HUES64 (cell line): ENCODE results near the gene DENND10. TPM values are rescaled to one million over a fixed set of nuclear protein-coding genes. Genes with fewer than 3 reads are reported as not detected.

ENCODE experiments used
- H3K27ac ChIP-seq: 2 replicates; pipeline ENCODE4 v1.7.0; 2013; ENCODE audit warnings: low read depth, low read length, inconsistent platforms
- H3K27me3 ChIP-seq: 2 replicates; pipeline ENCODE4 v1.6.1; 2013; ENCODE audit warnings: mild to moderate bottlenecking, low read length; ENCODE audit not compliant: insufficient read depth
- H3K36me3 ChIP-seq: 2 replicates; pipeline ENCODE4 v1.6.1; 2013; ENCODE audit warnings: mild to moderate bottlenecking, low read length; ENCODE audit not compliant: insufficient read depth
- H3K4me1 ChIP-seq: 2 replicates; pipeline ENCODE4 v1.6.1; 2013; ENCODE audit warnings: mild to moderate bottlenecking, low read length, moderate library complexity; ENCODE audit not compliant: insufficient read depth
- H3K4me3 ChIP-seq: 2 replicates; pipeline ENCODE4 v1.5.1; 2013; ENCODE audit warnings: mild to moderate bottlenecking, low read length, moderate library complexity
- H3K9ac ChIP-seq: 2 replicates; pipeline ENCODE4 v1.6.1; 2013; ENCODE audit warnings: mild to moderate bottlenecking, low read depth, low read length
- H3K9me3 ChIP-seq: 2 replicates; pipeline ENCODE4 v1.6.1; 2013; ENCODE audit warnings: low read depth, low read length; ENCODE audit not compliant: insufficient read depth
- WGBS: fragments of 150-250, 120-280 bp; methylation state at CpG from one replicate; pipeline ENCODE4 v1.1.7; 2013; ENCODE audit warnings: missing lambda C conversion rate; 5-methylcytosine and 5-hydroxymethylcytosine counted together
- polyA plus RNA-seq, 2 experiments: library from polyadenylated mRNA; stranded (reverse); fragments of 50-300 nt; gene quantifications; one replicate each; pipeline ENCODE4 v1.2.3, GENCODE V29; 2013

DENND10 gene, protein sequence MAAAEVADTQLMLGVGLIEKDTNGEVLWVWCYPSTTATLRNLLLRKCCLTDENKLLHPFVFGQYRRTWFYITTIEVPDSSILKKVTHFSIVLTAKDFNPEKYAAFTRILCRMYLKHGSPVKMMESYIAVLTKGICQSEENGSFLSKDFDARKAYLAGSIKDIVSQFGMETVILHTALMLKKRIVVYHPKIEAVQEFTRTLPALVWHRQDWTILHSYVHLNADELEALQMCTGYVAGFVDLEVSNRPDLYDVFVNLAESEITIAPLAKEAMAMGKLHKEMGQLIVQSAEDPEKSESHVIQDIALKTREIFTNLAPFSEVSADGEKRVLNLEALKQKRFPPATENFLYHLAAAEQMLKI
- polyA plus RNA-seq (2013, experiment 1 of 2): 52.1 TPM
- 63.9 TPM for polyA plus RNA-seq (2013, experiment 2 of 2)

GRCh38 chr10:119103903-119104653 is at the start of gene DENND10:
Gene DENND10 (plus strand): TSS chr10:119104113. CDS start chr10:119104143, 30 bp downstream.
- Histone ChIP-seq H3K9me3 (no peaks in the 10 kb centered on the region), H3K36me3 (peaks cover 20% of the 10 kb centered on the region), H3K27me3 (no peaks in the 10 kb centered on the region; the same call in 1 of the 2 replicates), H3K27ac (no peak within 1 kb of the TSS), H3K9ac (peak within 1 kb of the TSS; percentile 80), H3K4me1 (peaks cover 5% of the 10 kb centered on the region; the same call in 1 of the 2 replicates), H3K4me3 (peak within 1 kb of the TSS; percentile 95)
- WGBS: under 1% methylated on average over 88 of the region's 91 CpGs

- 100% methylated on average over 1 of the region's 1 CpG for WGBS
- Histone ChIP-seq H3K4me1 (no peaks in the 10 kb centered on the region), H3K9ac (no peak overlapping the region), H3K9me3 (no peaks in the 10 kb centered on the region), H3K4me3 (no peak overlapping the region), H3K27me3 (no peaks in the 10 kb centered on the region), H3K36me3 (peaks cover 100% of the 10 kb centered on the region), H3K27ac (no peak overlapping the region)
Observed at GRCh38 chr10:119055472-119055871, 48.4 kb upstream of the DENND10 start.

DNA sequence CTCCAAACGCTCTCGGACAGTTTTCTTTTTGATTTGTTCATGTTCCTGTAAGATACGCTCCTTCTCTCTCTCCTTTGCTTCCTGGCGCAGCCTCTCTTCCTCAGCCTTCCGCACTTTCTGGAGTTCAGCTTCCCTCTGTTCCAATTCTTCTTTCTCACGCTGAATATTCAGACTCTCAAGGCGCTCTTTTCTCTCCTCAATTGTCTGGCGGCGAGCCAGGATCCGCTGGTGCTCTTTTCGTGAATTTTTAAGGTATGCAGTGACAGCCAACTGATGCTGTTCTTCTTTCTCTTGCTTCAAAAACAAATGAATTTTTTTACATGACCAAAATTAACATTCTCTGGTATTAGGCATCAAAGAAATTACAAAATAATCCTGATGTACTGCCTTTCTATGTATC is 45.9 kb upstream of the DENND10 start:
- H3K9me3 ChIP-seq: no peaks in the 10 kb centered on the region
- no peak overlapping the region for H3K9ac ChIP-seq
- H3K27me3 ChIP-seq: no peaks in the 10 kb centered on the region
- 95% methylated on average over 11 of the region's 11 CpGs for WGBS
- H3K27ac ChIP-seq: no peak overlapping the region
- no peak overlapping the region for H3K4me3 ChIP-seq
- H3K4me1 ChIP-seq: no peaks in the 10 kb centered on the region
- H3K36me3 ChIP-seq: peaks cover 100% of the 10 kb centered on the region

- H3K27me3 ChIP-seq: no peaks in the 10 kb centered on the region
- peaks cover 100% of the 10 kb centered on the region for H3K36me3 ChIP-seq
- no peak overlapping the region for H3K4me3 ChIP-seq
- no peaks in the 10 kb centered on the region for H3K4me1 ChIP-seq
- H3K27ac ChIP-seq: no peak overlapping the region
- no peaks in the 10 kb centered on the region for H3K9me3 ChIP-seq
- no peak overlapping the region for H3K9ac ChIP-seq
- WGBS: 93% methylated on average over 4 of the region's 4 CpGs
Observed at GRCh38 chr10:119059557-119059956, 44.4 kb upstream of the DENND10 start.

- Histone ChIP-seq H3K36me3 (peaks cover 100% of the 10 kb centered on the region), H3K27ac (no peak overlapping the region), H3K9ac (no peak overlapping the region), H3K4me1 (no peaks in the 10 kb centered on the region), H3K9me3 (no peaks in the 10 kb centered on the region), H3K27me3 (no peaks in the 10 kb centered on the region), H3K4me3 (no peak overlapping the region)
- 100% methylated on average over 1 of the region's 1 CpG for WGBS
Observed at GRCh38 chr10:119060107-119060506, 43.8 kb upstream of the DENND10 start.

DNA sequence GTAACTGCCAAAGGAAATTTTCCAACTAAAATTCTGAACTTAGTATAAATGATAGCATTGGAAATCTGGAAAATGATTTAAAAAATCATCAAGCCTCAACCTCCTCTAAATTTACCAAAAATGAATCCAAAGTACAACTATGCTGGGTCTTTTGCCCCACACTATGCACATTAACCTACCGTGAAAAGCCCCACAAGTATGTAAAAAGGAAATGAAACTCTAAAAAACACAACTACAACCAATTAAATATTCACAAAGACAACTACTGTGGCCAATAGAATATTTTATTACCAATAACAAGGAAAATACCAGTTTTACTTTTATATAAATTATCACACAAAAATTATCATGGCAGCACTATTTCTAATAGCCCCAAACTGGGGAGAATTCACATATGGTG is 42.6 kb upstream of the DENND10 start:
- Histone ChIP-seq H3K4me1 (no peaks in the 10 kb centered on the region), H3K4me3 (no peak overlapping the region), H3K9me3 (no peaks in the 10 kb centered on the region), H3K27me3 (no peaks in the 10 kb centered on the region), H3K36me3 (peaks cover 99% of the 10 kb centered on the region), H3K9ac (no peak overlapping the region), H3K27ac (no peak overlapping the region)
- 89% methylated on average over 1 of the region's 1 CpG for WGBS

DNA sequence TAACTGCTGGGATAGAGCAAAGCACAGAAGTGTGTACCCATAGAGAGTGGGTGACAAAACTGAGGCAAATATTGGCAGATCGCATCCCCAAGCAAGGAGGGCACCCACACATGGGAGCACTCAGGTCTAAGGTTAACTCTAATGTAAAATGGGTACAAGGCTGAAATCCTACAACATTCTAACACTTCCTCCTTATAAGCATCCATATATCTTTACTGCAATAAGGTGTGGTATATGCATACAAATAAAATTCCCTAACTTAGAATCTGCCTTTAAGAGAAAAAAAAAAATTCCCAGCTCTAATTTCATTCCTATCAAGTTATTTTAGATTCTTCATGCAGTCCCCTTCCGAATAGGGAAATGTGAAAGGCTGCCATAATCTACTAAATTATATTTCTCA is 42.0 kb upstream of the DENND10 start:
- Histone ChIP-seq H3K4me1 (no peaks in the 10 kb centered on the region), H3K9ac (no peak overlapping the region), H3K4me3 (no peak overlapping the region), H3K27me3 (no peaks in the 10 kb centered on the region), H3K36me3 (peaks cover 99% of the 10 kb centered on the region), H3K9me3 (no peaks in the 10 kb centered on the region), H3K27ac (no peak overlapping the region)
- WGBS: 100% methylated on average over 2 of the region's 2 CpGs

DNA sequence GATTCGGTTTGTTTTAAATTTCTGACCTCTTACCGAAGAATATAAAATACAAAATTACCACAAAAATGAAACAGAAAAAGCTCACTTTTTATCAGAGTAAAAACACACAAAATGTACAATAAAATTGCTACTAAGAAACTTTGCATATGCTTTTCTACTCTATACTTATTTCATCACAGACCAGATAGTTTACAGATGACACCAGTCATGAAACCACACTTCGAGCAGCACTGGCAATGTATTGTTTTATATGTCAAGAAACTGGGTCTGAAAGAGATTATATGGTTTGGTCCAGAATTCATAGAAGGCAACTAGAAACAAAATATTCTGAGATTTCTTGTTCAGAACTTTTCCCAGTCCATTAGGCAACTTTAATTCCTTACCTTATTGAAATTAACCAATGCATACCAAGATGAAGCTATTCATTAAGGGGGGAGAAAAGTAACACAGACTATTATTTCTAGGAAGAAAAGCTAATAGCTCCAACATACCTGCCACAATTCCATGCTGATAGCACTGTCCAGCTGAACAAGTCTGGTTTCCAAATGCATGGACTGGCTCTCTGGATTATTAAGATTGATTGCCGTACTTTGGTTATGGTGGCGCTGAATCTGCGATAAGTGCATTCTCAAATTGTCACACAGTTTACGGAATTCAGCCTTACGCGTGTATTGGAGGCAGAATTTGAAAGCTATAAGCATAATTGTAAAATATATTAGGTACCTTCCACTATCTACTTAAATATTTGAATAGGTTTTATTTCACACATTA is 33.3 kb upstream of the DENND10 start:
- H3K4me1 ChIP-seq: no peaks in the 10 kb centered on the region
- no peaks in the 10 kb centered on the region for H3K27me3 ChIP-seq
- no peak overlapping the region for H3K27ac ChIP-seq
- H3K4me3 ChIP-seq: no peak overlapping the region
- peaks cover 88% of the 10 kb centered on the region for H3K36me3 ChIP-seq
- H3K9ac ChIP-seq: no peak overlapping the region
- no peaks in the 10 kb centered on the region for H3K9me3 ChIP-seq
- WGBS: 97% methylated on average over 9 of the region's 9 CpGs

DNA sequence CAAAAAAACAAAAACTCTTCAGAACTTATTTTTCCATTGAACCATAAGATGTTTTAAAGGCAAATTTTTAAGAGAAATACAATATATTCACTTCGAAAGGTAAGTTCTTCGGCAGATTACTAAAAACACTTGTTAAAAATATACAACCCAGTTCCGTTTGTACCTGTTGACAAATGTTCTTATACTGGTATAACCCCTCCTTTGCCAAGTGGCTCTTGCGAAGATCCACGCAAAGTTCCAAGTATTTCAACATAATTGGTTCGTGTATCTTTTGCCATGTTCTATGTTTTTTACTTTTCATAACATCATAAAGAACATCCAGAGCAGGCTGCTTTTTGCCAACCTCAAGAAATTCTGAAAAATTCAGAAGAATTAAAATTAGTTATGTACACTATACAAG is 30.3 kb upstream of the DENND10 start:
- Histone ChIP-seq H3K4me3 (no peak overlapping the region), H3K9ac (no peak overlapping the region), H3K36me3 (peaks cover 67% of the 10 kb centered on the region), H3K27ac (no peak overlapping the region), H3K27me3 (no peaks in the 10 kb centered on the region), H3K9me3 (no peaks in the 10 kb centered on the region), H3K4me1 (peaks cover 8% of the 10 kb centered on the region)
- WGBS: 98% methylated on average over 6 of the region's 6 CpGs

GRCh38 chr10:119078422-119079179 is 25.3 kb upstream of the DENND10 start:
- Histone ChIP-seq H3K4me3 (peak overlapping the region; percentile 91), H3K27ac (no peak overlapping the region), H3K27me3 (no peaks in the 10 kb centered on the region), H3K9me3 (no peaks in the 10 kb centered on the region), H3K36me3 (peaks cover 24% of the 10 kb centered on the region), H3K4me1 (peaks cover 12% of the 10 kb centered on the region), H3K9ac (peak overlapping the region; percentile 100)
- 46% methylated on average over 8 of the region's 10 CpGs for WGBS
